Mammary epithelial cell (primary cell): ENCODE measurements around the gene SLC16A3.

Source experiments
- EZH2 ChIP-seq: IDR thresholded peaks from 2 replicates; pipeline ENCODE4 v1.6.1; 2012; ENCODE audit warnings: low read length, inconsistent platforms, borderline replicate concordance
- TF ChIP-seq, protein P1 (sequence below), 2 donors: IDR thresholded peaks in 1 of 2; conservative IDR thresholded peaks in 1 of 2; 2 replicates each; pipeline ENCODE4 v1.5.1; 2011 to 2012; ENCODE audit warnings: inconsistent platforms in 2 of 2, low read length in 2 of 2, mild to moderate bottlenecking in 2 of 2, control low read depth in 1 of 2, low read depth in 1 of 2; ENCODE audit not compliant: insufficient read depth in 1 of 2; ENCODE audit errors: extremely low read depth in 1 of 2

DNA sequence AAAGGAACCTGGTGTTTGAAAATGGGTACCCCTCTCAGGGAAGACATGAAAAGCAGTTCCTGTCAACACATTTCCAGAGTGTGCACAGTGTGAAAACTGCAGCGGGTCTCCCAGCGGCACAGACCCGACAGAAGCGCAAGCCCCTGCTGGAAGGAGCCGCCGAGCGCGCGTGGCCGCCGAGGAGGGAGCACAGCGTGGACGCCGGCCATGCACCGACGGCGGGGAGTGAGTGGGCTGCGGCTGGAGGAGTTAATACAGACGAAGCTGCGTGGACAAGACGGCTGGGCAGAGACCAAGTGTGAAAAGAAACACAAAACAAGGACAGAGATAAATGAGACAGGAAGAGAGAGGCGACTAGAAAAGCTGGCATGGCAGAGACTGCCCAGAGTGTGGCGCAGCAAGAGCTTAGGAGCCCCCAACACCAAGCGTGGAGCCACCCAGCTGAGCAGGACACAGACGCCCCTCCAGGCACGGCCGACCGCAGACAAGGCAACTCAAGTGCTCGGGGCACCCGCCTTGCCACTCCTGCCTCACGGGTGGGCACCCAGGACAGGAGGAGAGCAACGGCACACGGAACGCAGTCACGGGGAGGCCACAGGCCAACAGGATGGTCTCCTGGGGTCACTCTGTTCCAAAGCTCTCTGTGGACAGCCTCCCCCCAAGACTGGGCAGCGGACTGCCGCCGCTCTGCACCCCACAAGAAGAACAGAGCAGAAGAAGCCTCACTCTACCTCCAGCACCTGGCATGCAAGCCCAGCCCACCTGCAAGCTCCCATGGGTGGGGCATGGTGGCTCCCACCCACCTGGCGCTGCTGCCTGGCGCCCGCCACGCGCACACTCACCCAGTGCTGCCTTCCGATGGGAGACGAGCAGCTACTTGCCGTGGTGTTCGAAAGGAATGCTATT is 16.5 kb downstream of the SLC16A3 start:
- TF ChIP-seq, protein P1, sequence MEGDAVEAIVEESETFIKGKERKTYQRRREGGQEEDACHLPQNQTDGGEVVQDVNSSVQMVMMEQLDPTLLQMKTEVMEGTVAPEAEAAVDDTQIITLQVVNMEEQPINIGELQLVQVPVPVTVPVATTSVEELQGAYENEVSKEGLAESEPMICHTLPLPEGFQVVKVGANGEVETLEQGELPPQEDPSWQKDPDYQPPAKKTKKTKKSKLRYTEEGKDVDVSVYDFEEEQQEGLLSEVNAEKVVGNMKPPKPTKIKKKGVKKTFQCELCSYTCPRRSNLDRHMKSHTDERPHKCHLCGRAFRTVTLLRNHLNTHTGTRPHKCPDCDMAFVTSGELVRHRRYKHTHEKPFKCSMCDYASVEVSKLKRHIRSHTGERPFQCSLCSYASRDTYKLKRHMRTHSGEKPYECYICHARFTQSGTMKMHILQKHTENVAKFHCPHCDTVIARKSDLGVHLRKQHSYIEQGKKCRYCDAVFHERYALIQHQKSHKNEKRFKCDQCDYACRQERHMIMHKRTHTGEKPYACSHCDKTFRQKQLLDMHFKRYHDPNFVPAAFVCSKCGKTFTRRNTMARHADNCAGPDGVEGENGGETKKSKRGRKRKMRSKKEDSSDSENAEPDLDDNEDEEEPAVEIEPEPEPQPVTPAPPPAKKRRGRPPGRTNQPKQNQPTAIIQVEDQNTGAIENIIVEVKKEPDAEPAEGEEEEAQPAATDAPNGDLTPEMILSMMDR (conservative IDR thresholded peaks at IDR 0.05 in 1 of 2, IDR thresholded peaks at IDR 0.05 in 1 of 2; ENCODE audit: extremely low read depth in 1 of 2, insufficient read depth in 1 of 2, low read depth in 1 of 2, low read length in 2 of 2): no peak
- no peak for TF ChIP-seq EZH2
